ENCODE measurements around the gene SPRR3. TPM values are rescaled to one million over a fixed set of nuclear protein-coding genes. Genes with fewer than 3 reads are reported as not detected.

The SPRR3 gene
- total and polyA plus RNA-seq, 2 experiments from 2014 or later = not detected

- DNase-seq (ENCODE audit: low spot score) (no peak), ATAC-seq (no peak)
- no peak overlapping the region for H3K27ac Mint-ChIP-seq
- Histone ChIP-seq H3K4me3 (no peak overlapping the region), H3K4me1 (ENCODE audit: insufficient read depth) (no peaks in the 10 kb centered on the region), H3K9me2 (ENCODE audit: insufficient read depth) (peaks cover 8% of the 10 kb centered on the region), H3K79me2 (replicated peaks; ENCODE audit: insufficient read depth) (no peaks in the 10 kb centered on the region), H3K36me3 (ENCODE audit: insufficient read depth) (no peaks in the 10 kb centered on the region), H3F3A (replicated peaks; ENCODE audit: low read depth) (no peaks in the 10 kb centered on the region), H4K20me1 (replicated peaks; ENCODE audit: insufficient read depth) (no peaks in the 10 kb centered on the region), H3K27ac (ENCODE audit: low read depth) (no peak overlapping the region), H3K27me3 (ENCODE audit: insufficient read depth) (no peaks in the 10 kb centered on the region), H3K4me2 (no peak overlapping the region), H2AFZ (no peak overlapping the region)
- H3K9me3 Mint-ChIP-seq = no peaks in the 10 kb centered on the region
- peaks cover 4% of the 10 kb centered on the region; the same call in 2 of the 3 replicates for H3K4me1 Mint-ChIP-seq
- TF ChIP-seq STAT1 (IDR thresholded peaks at IDR 0.05; ENCODE audit: unreplicated experiment) = no peak
- TF ChIP-seq ZNF331 (CRISPR knock-in tag; IDR thresholded peaks at IDR 0.05; ENCODE audit: low read depth) = no peak
- TF ChIP-seq JUNB (IDR thresholded peaks at IDR 0.05; ENCODE audit: unreplicated experiment) = no peak
- no peaks in the 10 kb centered on the region for H3K36me3 Mint-ChIP-seq (ENCODE audit: low read depth)
- H3K27me3 Mint-ChIP-seq (ENCODE audit: insufficient read depth, low read depth, poor library complexity) = peaks cover 14% of the 10 kb centered on the region
- no peak overlapping the region for H3K4me3 Mint-ChIP-seq
Observed at GRCh38 chr1:152976688-152977087, 24.9 kb upstream of the SPRR3 start.

- Histone ChIP-seq H3K27ac (ENCODE audit: low read depth) (no peak overlapping the region), H3K27me3 (ENCODE audit: insufficient read depth) (no peaks in the 10 kb centered on the region), H3K36me3 (ENCODE audit: insufficient read depth) (no peaks in the 10 kb centered on the region), H2AFZ (no peak overlapping the region), H3K4me3 (no peak overlapping the region), H3K4me2 (no peak overlapping the region), H3K4me1 (ENCODE audit: insufficient read depth) (no peaks in the 10 kb centered on the region), H3F3A (replicated peaks; ENCODE audit: low read depth) (no peaks in the 10 kb centered on the region), H4K20me1 (replicated peaks; ENCODE audit: insufficient read depth) (no peaks in the 10 kb centered on the region), H3K9me2 (ENCODE audit: insufficient read depth) (peaks cover 4% of the 10 kb centered on the region), H3K79me2 (replicated peaks; ENCODE audit: insufficient read depth) (no peaks in the 10 kb centered on the region)
- no peak for ATAC-seq
- no peak overlapping the region for H3K27ac Mint-ChIP-seq
- H3K4me3 Mint-ChIP-seq = no peak overlapping the region
- peaks cover 4% of the 10 kb centered on the region; the same call in 2 of the 3 replicates for H3K4me1 Mint-ChIP-seq
- H3K27me3 Mint-ChIP-seq (ENCODE audit: insufficient read depth, low read depth, poor library complexity) = peaks cover 15% of the 10 kb centered on the region
- no peaks in the 10 kb centered on the region for H3K36me3 Mint-ChIP-seq (ENCODE audit: low read depth)
- no peak for DNase-seq (ENCODE audit: low spot score)
- H3K9me3 Mint-ChIP-seq = no peaks in the 10 kb centered on the region
- TF ChIP-seq EZH2phosphoT487 (IDR thresholded peaks at IDR 0.05; ENCODE audit: unreplicated experiment) = no peak
- TF ChIP-seq EZH2 (IDR thresholded peaks at IDR 0.05; ENCODE audit: low read depth, unreplicated experiment) = no peak
- TF ChIP-seq ZNF331 (CRISPR knock-in tag; IDR thresholded peaks at IDR 0.05; ENCODE audit: low read depth) = no peak
- TF ChIP-seq ZNF114 (CRISPR knock-in tag; IDR thresholded peaks at IDR 0.05) = no peak
- TF ChIP-seq STAT1 (IDR thresholded peaks at IDR 0.05; ENCODE audit: unreplicated experiment) = no peak
- no peak for TF ChIP-seq JUNB (IDR thresholded peaks at IDR 0.05; ENCODE audit: unreplicated experiment)
- no peak for TF ChIP-seq CREB1 (CRISPR knock-in tag; IDR thresholded peaks at IDR 0.05; ENCODE audit: low read depth)
- TF ChIP-seq, protein P1, sequence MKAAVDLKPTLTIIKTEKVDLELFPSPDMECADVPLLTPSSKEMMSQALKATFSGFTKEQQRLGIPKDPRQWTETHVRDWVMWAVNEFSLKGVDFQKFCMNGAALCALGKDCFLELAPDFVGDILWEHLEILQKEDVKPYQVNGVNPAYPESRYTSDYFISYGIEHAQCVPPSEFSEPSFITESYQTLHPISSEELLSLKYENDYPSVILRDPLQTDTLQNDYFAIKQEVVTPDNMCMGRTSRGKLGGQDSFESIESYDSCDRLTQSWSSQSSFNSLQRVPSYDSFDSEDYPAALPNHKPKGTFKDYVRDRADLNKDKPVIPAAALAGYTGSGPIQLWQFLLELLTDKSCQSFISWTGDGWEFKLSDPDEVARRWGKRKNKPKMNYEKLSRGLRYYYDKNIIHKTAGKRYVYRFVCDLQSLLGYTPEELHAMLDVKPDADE (IDR thresholded peaks at IDR 0.05) = no peak
- no peak for TF ChIP-seq REST (IDR thresholded peaks at IDR 0.05; ENCODE audit: unreplicated experiment)
- no peak for TF ChIP-seq NANOG (IDR thresholded peaks at IDR 0.05; ENCODE audit: borderline replicate concordance)
- no peak for TF ChIP-seq POLR2AphosphoS5 (IDR thresholded peaks at IDR 0.05; ENCODE audit: low read depth)
- TF ChIP-seq ZNF462 (CRISPR knock-in tag; IDR thresholded peaks at IDR 0.05) = no peak
Observed at GRCh38 chr1:152977614-152978013, 23.9 kb upstream of the SPRR3 start.
